NCI-H2196 treated with DMSO at 0.1 percent for 48 hours (cell line): Measurements from ENCODE around the gene GPX7.

Source experiments
- DNase-seq: peaks from one replicate; lab custom pipeline; 2025; ENCODE audit not compliant: unreplicated experiment; lab: John Stamatoyannopoulos, UW

GPX7 gene

DNA sequence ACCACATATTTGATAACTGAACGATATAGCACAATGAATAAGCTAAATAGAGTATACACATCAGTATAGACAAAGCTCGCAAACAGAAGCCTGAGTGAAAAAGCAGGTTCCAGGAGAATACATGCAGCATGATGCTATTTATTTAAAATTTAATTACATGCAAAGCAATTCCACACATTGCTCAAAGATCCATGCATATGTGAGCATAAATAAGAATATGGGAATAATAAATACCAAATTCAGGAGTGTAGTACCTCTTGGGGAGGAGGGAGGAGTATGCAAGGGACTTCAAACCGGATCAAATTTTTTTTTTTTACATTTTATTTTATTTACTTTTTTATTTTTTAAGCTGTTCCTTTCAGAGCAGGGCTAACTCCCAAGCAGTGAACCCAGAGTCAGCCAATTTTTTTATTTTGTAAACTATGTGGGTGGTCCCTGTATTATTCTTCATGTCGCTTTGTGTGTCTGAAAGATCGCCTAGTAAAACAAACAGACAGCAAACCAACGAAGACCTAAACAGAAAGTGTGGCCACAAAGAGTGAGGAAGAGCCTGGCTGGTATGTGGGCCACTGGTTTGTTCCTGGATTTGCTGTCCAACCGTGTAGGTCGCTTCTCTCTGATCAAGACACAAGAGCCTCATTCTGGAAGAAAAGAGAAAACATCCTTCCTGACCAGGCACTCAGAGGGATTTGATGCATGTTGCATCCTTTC is 26.6 kb downstream of the GPX7 start:
- no peak for DNase-seq

DNA sequence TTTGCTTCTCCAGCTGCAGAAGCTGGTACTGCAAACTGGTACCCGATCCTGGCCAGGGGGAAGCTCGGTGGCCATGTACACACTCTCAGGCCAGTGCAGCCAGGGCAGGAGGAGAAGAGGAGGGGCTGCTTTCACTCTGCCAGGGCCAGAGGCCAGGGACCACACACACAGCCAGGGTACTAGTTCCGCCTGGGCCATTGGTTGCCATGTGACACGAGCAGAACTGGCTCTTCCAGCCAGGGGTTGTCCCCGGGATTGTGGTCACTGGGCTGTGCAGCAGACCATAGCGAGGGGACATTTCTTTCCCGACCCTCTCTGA is 27.1 kb downstream of the GPX7 start:
- DNase-seq, result no peak

DNA sequence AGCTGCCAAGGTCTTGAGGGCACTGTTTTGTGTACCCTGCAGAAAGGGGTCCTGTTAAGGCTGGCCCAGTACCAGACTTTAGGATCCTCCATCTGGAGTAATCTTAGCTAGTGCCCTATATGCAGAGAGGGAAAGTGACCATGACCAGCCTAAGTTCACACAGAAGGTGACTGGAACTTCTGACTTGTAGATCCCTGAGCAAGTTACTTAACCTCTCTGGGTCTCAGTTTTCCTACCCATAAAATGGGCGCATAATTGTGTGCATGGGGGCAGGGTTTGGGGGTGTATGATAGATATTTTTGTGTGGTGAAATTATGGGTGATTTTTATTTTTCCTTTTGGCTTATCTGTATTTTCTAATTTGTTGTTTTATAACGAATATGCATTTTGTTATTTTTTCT is 27.5 kb downstream of the GPX7 start:
- no peak for DNase-seq

DNA sequence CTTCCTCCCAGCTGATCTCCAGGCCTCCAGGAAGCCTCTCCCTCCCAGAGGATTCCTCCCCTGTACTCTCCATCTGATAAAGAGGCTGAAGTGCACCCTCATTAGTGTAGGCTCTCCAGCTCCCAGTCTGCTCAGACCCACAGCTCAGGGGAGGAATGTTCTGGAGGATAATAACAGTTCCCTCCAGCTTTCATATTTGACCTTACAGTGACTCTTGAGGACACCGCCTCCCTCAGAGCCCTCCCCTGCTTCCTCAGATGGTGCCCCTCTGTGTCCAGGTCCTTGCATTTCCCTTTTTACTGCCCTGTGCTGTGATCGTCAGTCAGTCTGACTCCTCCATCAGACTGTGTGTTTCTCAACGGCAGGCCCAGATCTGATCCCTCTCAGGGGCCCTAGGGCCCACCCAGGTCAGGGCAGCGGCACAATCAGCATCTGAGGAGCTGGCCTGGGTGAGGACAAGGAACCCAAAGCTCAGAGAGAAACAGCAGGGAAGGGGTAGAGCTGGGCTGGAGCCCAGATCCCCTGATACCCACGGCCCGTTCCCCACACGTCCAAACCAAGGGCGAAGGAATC is 29.7 kb downstream of the GPX7 start:
- DNase-seq, result no peak

DNA sequence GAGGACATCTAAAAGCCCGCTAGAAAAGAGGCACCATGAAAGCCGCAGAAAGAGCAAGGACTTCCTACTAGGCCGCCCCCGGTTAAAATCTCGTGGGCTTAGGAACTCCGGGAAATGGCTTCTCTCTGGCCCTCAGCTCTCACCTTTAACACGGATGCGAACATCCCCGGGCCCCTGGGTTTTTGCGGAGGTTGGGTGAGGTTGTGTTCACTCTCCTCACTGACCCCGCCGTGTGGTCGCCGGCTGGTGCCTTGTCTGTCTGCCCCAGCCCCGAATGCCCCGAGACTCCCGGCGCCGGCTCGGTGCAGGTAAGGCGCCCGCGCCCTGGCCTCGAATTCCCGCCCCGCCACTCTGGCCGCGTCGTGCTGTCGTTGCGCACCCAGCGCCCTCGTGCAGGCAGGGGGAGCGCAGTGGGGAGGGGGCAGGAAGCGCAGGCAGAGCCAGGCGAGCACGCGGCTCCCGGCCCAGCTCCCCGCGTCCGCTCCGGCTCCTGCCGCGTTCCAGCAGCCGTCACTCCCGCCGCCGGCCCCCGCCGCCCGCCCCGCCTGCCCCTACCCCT is 30.6 kb downstream of the GPX7 start, which contains the start of gene SHISAL2A:
SHISAL2A (plus strand) TSS at position 437 of the 559 bp plus-strand sequence. CDS start 326 bp downstream, outside the sequence.
- no peak for DNase-seq

DNA sequence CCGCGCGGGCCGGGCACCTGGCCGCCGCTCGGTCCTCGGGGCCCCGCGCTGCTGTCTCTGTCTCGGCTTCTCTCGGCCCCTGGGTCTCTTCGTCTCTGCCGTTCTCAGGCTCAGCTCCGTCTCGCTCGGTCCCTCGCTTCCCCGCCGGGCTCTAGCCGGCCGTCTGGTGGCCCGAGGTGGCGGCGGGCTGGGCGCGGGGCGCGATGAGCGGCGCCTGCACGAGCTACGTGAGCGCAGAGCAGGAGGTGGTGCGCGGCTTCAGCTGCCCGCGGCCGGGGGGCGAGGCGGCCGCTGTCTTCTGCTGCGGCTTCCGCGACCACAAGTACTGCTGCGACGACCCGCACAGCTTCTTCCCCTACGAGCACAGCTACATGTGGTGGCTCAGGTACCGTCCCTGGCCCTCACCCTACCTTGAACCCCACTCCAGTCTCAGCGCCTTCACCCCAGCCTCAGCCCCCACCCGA is 31.2 kb downstream of the GPX7 start:
- DNase-seq, result no peak

DNA sequence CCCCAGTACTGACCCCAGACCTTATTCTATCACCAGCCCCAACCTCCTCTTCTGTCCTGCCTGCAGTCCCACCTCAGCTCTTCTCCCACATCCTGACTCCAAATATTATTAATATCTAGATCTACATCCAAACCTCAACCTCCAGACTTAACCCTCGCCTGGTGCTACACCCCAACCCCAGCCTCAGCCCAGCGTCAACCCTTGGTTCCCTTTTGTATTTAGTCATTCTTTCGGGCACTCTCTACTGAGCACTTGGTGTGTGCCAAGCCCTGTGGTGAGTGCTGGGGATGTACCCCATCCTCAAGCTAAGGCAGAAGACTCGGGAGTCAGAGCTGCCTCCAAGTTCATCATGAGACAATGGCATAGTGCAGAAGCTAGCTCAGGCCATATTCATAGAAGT is 31.9 kb downstream of the GPX7 start:
- DNase-seq, result no peak

DNA sequence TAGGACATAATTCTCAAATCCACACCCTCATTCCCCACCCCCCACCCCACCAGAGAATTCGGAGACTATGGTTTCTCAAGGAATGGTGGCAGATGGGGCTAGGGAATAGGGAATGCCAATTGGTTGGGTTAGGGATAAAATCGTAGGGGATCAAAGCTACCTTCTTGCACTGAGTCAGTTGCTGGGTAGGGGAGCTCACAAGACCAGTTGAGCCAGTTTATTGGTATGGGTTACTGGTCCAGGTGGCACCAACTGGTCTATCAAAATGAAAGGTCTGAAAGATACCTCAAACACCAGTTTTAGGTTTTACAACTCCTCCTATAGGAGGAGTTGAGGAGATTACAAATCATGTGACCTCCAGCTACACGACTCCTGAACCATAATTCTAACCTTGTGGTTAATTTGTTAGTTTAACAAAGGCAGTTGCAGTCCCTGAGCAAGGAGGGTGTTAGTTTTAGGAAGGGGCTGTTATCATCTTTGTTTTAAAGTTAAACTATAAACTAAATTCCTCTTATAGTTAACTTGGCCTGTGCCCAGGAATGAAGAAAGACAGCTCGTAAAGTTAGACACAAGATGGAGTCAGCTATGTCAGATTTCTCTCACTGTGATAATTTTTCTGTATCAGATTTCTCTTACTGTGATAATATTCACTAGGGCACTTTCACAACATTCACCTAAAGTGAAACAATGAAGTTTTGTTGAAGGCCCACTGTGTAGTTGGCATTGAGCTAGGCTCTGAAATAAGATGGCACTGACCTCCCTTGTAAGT is 33.3 kb downstream of the GPX7 start:
- no peak for DNase-seq

DNA sequence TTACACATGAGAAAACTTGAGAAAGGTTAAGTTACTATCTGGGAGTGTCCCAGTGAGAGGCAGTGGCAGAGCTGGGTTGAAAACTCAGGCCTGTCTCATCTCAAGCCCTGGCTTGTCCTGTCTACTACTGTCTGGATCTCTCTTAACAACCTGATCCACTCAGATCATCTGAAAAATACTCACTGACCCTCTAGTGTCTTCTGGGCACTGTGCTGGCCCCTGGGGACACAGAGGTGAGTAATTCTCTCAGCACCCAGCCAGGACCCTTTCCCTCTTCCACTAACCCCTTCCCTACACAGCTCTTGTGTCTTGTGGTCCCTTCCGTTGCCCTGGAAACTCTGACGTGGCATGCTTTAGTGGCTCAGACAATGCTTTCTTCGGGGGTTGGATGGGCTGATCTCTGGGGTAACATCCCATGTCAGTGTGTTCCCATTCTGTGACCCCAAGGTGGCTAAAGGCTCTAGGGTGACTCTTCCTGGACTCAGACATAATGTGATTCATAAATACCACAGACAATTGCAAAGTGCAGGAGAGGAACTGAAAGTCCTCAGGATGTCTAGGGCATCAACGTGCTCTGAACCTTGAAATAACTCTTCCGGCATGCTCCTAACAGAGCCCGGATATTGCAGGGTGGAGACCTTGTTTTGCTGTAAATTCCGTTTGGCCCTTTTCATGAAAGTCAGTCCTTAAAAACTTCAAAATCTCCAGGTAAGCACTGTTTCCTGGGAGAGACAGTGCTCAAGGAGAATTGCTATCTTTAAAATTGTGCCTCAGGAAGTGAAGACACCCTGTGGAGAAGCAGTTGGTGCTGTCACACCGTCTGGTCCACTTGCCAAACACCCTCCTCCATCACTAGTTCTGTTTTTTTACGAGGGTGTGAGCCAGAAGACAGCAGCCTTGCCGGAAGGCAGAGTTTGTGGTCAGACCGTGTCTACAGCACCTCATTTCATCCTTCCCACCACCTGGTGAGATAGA is 34.8 kb downstream of the GPX7 start:
- DNase-seq, result no peak

DNA sequence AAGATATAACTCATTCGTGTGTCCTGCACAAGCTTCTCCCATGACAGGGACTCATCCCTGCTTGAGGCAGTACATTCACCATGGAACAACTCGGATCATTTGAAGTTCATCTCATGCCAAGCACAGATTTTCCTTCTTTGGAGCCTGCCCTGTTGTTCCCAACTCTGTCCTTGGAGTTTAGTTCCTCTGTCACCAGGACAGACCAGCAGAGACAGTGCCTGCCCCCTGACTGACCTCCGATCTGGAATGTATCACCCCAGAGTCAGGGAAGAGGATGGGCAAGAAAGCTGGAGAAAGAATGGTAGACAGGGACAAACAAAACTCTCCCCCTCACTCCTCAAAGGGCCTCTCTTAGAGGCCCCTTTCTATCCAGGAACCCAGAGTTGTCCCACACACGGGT is 35.8 kb downstream of the GPX7 start:
- DNase-seq, result no peak

DNA sequence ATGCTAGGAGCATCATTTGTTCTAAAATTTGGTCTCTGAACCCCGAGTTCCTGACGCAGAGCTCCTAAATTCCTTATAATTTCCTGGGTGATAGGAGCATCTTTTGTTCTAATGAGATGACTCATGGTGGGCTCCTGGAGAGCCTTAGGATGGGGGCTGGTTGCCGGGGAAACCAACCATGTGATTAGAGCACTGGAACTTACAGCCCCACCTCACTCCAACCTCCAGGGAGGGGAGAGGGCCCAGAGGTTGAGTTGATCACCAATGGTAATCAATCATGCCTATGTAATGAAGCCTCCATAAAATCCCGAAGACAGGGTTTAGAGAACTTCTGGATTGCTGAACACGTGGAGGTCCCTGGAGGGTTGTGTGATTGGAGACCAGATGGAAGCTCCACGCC is 38.5 kb downstream of the GPX7 start:
- no peak for DNase-seq

DNA sequence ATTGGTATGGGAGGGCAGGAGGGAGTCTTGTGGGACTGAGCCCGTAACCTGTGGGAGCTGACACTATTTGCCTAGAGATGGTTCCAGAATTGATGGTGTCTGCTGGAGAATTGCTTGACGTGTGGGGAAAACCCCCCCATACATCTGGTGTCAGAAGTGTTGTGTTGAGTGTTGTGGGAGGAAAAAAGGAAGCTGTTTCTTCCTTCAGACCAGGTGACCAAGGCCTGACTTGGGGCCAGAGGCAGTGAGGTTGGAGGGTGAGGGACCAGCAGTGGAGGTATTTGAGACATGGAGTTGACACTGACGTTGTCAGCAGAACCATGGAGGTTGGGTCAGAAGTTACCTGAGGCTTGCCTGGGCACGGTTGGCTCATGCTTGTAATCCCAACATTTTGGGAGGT is 39.1 kb downstream of the GPX7 start:
- no peak for DNase-seq

DNA sequence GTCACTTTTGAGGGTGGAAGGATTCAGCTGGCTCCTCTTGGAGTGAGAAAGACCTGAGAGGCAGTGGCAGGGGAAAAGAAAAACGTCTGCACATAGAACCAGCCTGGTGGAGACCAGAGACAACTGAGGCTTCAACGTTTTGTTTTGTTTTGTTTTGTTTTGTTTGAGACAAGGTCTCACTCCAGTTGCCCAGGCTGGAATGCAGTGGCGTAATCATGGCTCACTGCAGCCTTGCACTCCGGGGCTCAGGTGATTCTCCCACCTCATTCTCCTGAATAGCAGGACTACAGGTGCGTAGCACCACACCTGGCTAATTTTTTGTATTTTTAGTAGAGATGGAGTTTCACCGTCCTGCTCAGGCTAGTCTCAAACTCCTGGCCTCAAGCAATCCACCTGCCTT is 43.1 kb downstream of the GPX7 start:
- no peak for DNase-seq

DNA sequence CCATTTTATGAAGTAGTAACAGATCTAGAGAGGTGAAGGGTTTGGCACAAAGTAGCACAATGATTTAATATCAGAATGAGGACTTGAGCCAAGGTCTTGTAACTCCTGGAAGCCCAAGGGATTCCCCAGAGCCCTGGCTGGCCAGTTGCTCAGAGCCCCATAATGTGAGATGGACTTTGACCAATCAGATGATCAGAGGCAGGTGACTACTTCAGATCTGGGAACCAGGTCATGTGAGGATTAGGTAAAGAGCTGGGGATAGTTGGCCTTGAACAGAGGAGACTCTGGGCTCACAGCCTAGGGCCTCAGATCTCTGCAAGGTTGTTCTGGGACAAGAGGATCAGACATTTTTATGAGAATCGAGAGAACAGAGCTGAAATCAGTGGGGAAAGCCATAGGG is 49.7 kb downstream of the GPX7 start:
- DNase-seq, result no peak

DNA sequence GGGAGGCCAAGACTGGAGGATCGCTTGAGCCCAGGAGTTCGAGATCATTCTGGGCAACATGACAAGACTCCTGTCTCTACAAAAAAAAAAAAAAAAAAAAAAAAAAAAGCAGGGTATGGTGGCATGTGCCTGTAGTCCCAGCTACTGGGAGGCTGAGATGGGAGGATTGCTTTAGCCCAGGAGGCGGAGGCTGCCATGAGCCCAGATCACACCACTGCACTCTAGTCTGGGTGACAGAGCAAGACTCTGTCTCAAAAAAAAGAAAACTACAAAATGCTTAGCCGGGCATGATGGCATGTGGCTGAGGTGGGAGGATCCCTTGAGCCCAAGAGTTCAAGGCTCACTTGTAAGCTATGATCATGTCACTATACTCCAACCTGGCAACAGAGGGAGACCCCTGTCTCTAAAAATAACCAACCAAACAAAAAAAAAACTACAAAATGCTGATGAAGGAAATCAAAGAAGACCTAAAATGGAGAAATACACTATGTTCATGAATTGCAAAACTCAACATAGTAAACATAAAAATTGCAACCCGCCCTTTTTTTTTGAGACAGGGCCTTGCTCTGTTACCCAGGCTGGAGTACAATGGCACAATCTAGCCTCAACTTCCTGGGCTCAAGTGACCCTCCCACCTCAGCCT is 51.2 kb downstream of the GPX7 start:
- DNase-seq, result no peak

DNA sequence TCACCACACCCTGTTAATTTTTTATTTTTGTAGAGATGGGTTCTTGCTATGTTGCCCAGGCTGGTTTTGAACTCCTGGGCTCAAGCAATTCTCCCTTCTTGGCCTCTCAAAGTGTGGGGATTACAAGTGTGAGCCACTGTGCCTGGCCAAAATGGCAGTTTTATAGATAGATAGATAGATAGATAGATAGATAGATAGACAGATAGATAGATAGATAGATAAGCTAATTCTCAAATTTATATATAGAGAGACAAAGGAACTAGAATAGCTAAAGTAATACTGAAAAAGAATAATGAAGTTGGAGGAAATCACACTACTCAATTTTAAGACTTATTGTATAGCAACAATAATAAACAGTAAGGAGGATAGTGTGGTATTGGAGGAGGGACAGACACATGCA is 51.9 kb downstream of the GPX7 start:
- no peak for DNase-seq

DNA sequence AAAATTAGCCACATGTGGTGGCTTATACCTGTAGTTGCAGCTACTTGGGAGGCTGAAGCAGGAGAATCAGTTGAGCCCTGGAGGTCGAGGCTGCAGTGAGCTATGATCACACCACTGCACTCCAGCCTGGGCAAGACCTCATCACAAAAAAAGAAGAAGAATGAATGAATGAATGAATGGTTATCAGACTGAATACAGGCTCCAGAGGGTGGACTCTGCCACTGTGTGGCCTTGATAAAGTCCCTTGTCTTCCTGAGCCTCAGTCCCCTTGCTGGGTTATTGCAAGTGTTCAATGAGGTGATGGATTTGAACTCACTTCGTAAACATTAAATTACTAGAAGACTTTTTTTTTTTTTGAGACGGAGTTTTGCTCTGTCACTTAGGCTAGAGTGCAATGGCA is 55.5 kb downstream of the GPX7 start:
- no peak for DNase-seq
